Glomerular visceral epithelial cell (primary cell): ENCODE results near the gene OPRD1.
"Not testable (repeated sequence)": the region's sequence is repeated elsewhere in the genome, so short reads cannot be mapped to it uniquely, and the experiment has no call there.

Source experiments
- DNase-seq: peaks from one replicate; pipeline ENCODE4 v3.0.0-alpha.2; 2016; ENCODE audit errors: extremely low spot score

Gene OPRD1

GRCh38 chr1:28811766-28812668, at the start of gene OPRD1:
Gene OPRD1, plus strand, starts transcription at chr1:28812170. Its CDS starts 214 bp downstream, at chr1:28812384.
- DNase-seq = no peak

- no peak for DNase-seq
Observed at GRCh38 chr1:28766532-28767183, 45.3 kb upstream of the OPRD1 start.

- DNase-seq = no peak
Observed at GRCh38 chr1:28770601-28771165, 41.3 kb upstream of the OPRD1 start.

- DNase-seq = not testable (repeated sequence)
Observed at GRCh38 chr1:28771921-28772320, 40.0 kb upstream of the OPRD1 start.

- DNase-seq = no peak
Observed at GRCh38 chr1:28773105-28773504, 38.9 kb upstream of the OPRD1 start.

DNA sequence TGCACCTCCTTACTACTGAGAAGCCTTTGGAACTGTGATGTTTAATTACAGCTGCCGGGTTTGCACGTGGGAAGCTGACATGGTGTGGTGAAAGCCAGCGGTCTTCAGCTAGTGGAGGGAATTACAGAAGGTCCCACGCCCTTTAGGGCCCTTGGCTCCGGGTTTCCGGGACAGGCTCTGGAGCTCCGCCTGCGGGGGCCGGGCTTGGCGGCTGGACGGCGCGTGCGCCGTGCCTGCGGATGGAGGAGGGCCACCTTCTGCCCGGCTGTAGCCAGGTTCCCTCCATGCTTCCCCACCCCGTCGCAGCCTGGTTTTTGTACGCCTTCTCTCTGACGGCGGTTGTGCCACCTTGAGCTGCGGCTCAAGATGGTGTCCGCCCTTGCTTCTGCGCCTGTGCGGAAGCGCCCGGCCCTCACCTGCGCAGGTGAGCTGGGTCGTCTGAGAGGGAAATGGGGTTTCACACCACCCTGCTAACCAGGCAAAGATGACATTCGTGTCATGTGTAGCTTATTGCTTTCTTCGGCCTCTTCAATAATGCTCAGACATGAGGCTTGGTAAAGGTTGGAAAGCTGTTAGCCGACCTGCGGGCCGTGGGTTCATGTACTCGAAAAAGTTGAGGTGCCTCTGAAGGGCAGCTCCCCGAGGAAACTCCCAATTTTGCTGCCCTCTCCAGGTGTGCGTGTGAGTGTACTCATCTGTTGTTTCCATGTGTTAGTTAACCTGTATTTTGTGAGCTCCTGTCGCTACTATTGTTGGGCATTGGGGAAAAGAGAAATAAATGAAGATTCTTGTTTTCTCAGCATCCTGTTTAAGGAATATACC, 36.6 kb upstream of the OPRD1 start:
- no peak for DNase-seq

GRCh38 chr1:28776341-28776740, 35.6 kb upstream of the OPRD1 start:
- DNase-seq = no peak

- no peak for DNase-seq
Observed at GRCh38 chr1:28778021-28778420, 33.9 kb upstream of the OPRD1 start.

- DNase-seq = no peak
Observed at GRCh38 chr1:28779751-28780408, 32.1 kb upstream of the OPRD1 start.

- no peak for DNase-seq
Observed at GRCh38 chr1:28781305-28781704, 30.7 kb upstream of the OPRD1 start.

DNA sequence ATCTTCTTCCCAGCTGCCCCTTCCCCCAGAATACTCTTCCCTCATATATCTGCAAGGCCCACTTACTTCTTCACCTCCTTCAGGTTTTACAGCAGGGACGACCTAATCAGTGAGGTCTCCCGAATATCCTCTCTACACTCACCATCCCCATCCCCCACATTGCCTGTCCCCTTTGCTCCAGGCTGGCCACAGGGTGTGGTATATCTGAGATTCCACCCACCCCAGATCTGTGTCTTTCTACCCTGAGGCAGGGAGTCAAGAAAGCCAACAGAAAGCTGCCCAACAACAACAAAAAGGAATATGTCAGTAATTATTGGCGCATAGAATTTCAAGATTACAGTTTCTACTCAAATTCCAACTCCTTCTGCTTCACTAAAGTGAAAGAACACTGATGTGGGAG, 30.0 kb upstream of the OPRD1 start:
- no peak for DNase-seq

DNA sequence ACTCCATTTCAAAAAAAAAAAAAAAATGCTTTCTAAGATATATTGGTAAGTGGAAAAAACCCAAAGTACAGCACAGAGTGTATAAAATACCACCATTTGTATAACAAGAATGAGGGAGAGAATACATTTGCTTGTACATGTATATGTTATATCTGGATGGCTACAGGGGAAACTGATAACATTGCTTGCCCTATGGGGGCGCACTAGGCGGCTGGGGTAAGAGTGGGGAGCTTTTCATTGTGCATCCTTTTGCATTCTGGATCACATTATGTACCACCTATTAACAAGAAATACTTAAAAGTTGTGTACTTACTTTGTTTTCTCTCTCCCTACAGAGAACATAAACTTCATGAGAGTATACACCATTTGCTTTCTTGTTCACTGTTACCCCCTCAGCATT, 28.6 kb upstream of the OPRD1 start:
- no peak for DNase-seq

DNA sequence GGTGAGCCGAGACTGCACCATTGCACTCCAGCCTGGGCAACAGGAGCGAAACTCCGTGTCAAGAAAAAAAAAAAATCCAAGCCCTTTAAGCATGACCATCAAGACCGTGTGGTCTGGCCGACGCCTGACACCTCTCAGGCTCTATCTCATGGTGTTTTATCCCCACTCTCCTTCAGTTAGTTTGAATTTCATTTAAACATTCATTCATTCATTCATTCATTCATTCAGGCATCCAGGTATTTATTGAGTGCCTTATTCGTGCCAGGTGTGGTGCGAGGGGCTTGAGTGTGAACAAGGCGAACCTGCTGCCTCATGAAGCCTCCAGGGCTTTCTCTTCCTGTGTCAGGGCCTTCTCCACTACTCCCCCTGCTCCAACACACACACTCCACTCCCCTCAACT, 22.6 kb upstream of the OPRD1 start:
- no peak for DNase-seq

GRCh38 chr1:28789816-28790215, 22.2 kb upstream of the OPRD1 start:
- no peak for DNase-seq

DNA sequence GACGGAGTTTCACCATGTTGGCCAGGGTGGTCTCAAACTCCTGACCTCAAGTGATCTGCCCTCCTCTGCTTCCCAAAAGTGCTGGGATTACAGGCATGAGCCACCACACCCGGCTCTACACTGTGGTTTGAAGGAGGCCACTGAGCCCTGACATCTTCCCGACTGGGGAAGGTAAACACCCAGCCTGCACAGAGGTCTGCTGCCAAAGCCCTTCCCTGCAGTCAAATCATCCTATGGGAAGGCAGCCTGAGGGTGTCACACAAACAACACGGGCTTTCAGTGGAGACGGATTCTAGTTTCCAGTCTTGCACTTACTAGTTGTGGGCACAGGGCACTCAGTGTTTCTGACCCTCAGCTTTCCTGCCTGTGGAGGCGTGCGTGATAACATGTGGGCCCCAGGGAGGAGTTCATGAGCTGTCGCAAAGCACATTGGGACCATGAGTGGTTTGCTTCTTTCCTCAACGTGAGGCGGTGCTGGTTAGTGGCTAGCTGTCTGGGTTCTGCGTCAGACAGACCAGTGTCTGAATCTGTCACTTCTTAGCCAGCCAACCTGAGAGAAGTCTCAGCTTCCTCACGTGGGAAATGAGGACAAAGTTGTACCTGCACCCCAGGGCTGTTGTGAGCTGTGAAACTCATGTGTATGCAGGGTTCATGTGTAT, 21.5 kb upstream of the OPRD1 start:
- no peak for DNase-seq

GRCh38 chr1:28791929-28792328, 20.0 kb upstream of the OPRD1 start:
- DNase-seq = not testable (repeated sequence)

DNA sequence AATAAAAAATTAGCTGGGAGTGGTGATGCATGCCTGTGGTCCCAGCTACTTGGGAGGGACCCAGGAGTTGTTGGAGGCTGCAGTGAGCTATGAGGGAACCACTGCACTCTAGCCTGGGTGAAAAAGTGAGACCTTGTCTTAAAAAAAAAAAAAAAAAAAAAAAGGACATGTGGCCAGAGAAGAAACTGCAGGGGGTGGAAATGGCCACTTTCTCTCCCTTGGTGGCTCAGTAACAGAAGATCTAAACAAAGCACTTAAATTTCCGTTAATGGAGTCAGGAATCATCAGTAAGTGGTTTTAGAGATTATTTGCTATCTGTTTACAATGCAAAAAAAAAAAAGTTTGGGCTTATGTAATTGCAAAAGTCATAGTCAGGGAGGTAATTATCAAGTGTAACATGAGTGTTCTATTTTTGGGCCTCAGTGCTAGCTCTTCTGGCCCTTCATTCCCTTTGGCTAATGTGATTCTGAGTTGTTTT, 19.3 kb upstream of the OPRD1 start:
- no peak for DNase-seq

DNA sequence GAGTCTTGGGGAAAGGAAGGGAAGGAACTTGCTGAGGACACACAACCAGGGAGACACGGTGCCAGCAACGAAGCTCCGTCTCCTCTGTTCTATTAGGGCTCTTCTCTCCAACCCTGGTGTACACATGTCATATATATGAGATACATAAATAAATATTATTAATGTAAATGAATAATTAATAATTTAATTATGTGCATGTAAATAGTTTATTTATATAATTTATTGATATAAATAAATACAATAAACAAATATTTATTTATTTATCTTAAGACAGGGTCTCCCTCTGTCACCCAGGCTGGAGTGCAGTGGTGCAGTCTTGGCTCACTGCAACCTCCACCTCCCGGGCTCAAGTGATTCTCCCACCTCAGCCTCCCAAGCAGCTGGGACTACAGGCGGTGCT, 17.4 kb upstream of the OPRD1 start:
- not testable (repeated sequence) for DNase-seq

DNA sequence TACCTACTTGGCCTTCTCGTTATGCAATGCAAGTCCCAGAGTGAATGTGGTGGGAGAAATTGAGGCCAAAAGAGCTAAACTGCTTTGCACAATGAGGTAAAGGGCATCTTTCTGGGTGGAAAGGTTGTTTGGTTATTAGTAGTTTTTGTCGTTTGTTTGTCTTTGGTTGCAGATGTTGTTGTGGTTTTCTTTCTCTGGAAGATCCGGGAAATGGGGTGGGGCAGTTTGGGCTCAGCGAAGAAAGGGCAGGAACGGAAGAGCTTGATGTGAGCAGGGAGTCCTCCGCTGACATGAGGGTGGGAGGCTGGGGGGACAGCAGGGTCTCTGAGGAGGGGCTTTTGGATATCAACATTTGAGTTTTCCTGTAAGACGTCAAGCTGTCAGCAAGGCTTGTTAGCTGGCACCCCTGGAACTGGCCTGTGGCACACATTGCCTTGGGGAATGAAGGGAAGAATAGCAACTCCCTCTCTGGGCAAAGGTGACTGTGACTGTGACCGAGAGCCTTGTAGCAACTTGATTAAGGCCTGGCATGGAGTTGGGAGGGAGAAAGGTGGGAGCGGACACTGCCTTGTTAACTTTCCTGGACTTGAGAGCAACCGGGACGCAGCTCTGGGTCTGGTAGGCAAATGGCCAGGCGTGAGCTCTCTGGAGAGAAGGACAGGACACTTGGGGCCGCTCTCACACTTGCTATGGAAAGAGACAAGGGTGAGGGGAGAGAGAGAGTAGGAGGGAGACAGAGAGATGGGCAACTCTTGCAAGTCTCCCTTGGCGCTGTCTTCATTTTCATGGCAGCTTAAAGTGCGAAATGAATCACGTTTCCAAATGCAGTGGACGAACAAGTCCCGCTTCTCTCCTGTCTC, 15.4 kb upstream of the OPRD1 start:
- DNase-seq = no peak

GRCh38 chr1:28800324-28800723, 11.6 kb upstream of the OPRD1 start:
- no peak for DNase-seq
